HG02623 (cell line): ENCODE data around the gene RAMP2.
A peak's percentile ranks its signal among the peaks of the same experiment; 100 is the strongest.
"Not testable (repeated sequence)": the region's sequence is repeated elsewhere in the genome, so short reads cannot be mapped to it uniquely, and the experiment has no call there.

Experiments
- ATAC-seq: cut with Tn5 transposase; IDR thresholded peaks from one replicate; pipeline ENCODE4 v1.9.1; 2021; ENCODE audit warnings: moderate library complexity; ENCODE audit not compliant: unreplicated experiment

Gene RAMP2

DNA sequence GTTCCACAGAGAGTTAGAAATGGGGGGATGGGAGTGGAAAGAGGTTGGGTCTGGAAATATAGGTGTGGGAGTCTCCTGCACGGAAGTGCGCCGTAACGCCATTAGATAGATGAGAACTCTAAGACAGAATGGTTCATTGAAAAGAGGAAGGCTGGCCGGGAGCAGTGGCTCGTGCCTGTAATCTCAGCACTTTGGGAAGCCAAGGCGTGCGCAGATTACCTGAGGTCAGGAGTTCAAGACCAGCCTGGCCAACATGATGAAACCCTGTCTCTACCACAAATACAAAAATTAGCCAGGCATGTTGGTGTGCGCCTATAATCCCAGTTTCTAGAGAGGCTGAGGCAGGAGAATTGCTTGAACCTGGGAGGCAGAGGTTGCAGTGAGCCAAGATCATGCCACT lies 7.0 kb downstream of the RAMP2 start:
- not testable (repeated sequence) for ATAC-seq

- ATAC-seq, result not testable (repeated sequence)
These were observed 8.9 kb downstream of the RAMP2 start for GRCh38 chr17:42769964-42770363.

- ATAC-seq, result no peak
These were observed 11.9 kb downstream of the RAMP2 start for GRCh38 chr17:42772945-42773289.

DNA sequence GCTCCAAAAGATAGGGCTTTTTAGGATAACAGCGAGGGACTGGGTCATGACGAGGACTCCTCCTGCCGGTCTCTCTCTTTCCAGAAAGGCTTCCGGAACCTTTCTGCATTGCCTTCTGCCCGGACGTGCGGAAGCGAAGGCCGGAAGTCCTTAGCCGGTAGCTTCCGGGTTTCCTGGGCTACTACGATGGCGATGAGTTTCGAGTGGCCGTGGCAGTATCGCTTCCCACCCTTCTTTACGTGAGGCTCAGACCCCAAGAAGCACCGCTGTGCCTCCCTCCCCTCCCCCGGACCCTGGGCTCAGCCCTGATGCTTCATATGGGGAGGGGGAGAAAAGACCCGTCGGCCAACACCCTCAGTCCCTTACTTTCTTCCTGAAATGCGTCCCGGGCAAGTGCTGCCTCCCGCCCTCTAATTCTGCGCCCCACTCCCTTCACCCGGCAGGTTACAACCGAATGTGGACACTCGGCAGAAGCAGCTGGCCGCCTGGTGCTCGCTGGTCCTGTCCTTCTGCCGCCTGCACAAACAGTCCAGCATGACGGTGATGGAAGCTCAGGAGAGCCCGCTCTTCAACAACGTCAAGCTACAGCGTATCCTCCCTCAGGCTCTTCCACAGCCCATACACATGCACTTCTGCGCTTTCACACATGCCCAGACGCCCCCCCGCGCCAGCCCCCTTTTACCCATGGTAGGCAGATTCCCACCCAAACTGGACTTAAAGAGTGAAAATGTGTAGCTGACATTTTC lies 12.4 kb downstream of the RAMP2 start, which contains the start of gene VPS25:
Gene VPS25, plus strand, starts transcription at position 160 of the 746 bp plus-strand sequence. Its CDS starts 27 bp downstream, at position 187.
- ATAC-seq, result peak; percentile 48

DNA sequence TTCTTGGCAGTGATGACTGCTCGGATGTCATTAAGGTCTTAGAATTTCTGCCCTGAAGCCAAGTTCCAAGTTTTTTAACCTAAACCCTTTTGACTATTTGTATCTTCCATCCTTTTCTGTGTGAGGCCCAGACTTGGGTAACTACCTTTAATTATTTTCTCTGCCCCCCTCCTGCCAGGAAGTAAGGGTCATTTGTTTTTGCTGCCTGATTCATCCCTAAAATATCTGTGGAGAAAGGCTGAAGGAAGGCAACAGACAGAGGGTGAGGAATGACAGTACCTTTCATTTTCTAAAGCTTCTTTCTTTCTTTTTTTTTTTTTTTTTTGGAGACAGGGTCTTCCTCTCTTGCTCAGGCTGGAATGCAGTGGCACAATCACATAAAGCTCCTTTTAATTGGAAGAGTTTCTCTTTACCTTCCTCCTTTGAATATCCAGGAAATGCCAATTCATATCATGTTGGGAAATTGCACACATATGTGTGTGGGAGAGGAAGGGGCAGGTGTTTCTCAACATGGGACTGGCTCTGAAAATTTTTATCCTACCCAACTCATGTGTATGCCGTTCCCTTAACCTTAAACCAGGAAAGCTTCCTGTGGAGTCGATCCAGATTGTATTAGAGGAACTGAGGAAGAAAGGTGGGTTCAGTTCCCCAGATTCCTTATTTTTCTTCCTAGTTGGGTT lies 13.2 kb downstream of the RAMP2 start:
- ATAC-seq, result no peak

DNA sequence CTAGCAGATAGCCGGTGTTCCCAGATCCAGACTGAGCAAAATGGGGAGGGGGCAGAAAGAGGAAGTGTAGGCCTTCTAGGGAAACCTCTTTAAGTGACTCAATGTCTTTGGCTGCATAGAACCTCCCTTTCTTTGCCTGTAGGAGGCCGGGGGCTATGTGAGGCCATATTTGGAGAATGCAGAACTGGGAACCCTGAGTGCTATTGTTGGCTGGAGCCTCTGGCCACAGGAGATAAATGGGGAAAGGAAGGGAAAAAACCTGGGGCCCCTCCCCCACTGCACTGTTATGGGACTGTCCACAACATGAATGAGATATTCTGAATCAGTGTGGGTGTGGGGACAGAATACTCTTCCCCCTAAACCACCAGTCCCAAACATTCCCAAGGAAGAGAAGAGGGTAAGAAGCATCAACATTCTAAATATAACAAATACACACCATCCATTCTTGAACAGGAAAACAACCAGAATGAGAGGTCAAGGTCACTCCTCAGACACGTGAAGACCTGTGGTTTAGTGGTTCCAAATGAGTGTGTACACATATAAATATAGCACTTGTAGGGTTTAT lies 14.6 kb downstream of the RAMP2 start:
- no peak for ATAC-seq

DNA sequence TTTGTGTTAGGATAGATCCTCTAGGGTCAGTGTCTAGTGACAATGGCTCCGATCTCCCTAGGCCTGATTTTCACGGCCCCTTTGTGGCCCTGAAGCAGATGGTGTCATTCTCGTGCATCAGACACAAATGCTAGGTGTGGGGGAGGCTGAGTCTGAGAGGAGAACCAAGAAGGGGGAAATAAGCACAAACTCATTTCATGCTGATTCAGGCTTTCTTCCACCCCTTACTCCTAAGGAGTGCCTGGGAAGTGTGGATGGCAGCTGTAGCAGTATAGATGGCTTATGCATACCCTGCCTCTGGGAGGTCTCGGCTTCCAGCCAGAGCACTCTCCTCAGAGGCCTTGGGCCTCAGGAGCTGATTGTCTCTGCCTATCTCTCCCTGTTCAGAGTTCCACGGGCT lies 17.5 kb downstream of the RAMP2 start:
- no peak for ATAC-seq

DNA sequence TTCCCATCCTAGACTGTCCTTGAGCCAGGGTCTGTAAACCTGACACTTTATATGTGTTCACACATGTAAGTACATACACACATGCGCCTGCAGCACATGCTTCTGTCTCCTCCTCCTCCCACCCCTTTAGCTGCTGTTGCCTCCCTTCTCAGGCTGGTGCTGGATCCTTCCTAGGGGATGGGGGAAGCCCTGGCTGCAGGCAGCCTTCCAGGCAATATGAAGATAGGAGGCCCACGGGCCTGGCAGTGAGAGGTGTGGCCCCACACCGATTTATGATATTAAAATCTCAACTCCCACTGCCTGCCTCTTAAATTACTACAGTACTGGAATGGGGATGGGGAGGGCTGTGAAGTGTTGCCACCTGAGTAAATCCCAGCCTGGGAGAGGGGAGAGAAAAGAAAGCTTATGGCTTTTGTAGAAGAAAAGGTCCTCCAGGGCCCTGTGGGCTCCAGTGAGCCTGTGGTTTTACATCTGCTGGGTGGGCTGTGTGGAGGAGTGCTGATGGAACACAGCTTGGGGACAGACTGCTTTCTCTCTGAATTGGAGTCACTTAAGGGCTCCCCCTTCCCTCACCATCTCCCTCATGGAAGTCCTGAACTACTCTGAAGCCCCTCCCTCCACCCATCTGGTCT lies 18.4 kb downstream of the RAMP2 start:
- no peak for ATAC-seq

- ATAC-seq, result no peak
These were observed 19.2 kb downstream of the RAMP2 start, which contains the start of gene WNK4 for GRCh38 chr17:42779936-42780850. WNK4 (plus strand) TSS chr17:42780610; CDS start chr17:42780699, 89 bp downstream.

GRCh38 chr17:42780851-42781638 lies 20.0 kb downstream of the RAMP2 start:
- no peak for ATAC-seq

- ATAC-seq, result no peak
These were observed 20.7 kb downstream of the RAMP2 start for GRCh38 chr17:42781639-42782165.

- no peak for ATAC-seq
These were observed 21.4 kb downstream of the RAMP2 start for GRCh38 chr17:42782166-42783061.

- no peak for ATAC-seq
These were observed 22.2 kb downstream of the RAMP2 start for GRCh38 chr17:42783062-42783790.

DNA sequence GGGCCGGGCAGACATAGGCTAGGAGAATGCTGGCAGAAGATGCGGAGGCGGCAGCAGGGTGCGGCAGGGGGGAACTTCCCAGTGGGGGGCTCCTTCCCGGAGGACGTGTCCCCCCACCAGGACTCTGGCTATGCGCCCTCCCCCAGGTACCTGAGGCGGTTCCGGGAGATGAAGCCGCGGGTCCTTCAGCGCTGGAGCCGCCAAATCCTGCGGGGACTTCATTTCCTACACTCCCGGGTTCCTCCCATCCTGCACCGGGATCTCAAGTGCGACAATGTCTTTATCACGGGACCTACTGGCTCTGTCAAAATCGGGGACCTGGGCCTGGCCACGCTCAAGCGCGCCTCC lies 22.7 kb downstream of the RAMP2 start:
- no peak for ATAC-seq

DNA sequence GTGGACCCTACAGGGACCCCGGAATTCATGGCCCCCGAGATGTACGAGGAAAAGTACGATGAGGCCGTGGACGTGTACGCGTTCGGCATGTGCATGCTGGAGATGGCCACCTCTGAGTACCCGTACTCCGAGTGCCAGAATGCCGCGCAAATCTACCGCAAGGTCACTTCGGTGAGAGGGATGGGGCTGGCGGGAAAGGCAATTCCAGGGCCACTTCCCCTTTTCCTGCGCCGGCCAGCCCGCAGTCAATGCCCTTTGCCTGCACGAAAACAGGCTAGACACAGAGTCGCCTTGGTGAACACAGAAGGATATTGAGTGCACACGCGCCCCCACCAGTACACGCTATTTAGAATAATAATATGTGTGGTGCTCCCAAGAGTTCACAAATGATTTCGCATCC lies 23.4 kb downstream of the RAMP2 start:
- ATAC-seq, result no peak

DNA sequence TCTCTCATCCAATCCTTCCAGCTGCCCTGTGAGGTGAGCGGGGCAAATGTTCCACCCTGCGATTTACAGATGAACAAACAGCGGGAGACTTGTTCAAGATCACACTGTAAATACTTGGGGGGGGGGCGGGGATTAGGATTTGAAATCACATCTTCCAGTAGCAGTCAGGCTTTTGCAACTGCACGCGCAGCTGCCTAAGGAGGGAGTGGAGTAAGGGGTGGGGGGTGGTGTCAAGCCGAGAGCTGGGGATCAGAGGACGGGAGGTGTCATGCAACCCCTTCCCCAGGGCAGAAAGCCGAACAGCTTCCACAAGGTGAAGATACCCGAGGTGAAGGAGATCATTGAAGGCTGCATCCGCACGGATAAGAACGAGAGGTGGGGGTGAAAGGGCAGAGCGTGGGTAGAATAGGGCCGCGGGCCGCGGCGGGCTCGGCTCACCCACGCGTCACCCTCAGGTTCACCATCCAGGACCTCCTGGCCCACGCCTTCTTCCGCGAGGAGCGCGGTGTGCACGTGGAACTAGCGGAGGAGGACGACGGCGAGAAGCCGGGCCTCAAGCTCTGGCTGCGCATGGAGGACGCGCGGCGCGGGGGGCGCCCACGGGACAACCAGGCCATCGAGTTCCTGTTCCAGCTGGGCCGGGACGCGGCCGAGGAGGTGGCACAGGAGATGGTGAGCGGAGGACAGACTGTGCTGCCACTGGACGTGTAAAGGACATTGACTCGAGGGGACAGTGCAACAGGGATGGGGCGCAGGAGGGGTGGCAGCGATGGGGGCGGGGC lies 24.0 kb downstream of the RAMP2 start:
- ATAC-seq, result no peak

GRCh38 chr17:42787266-42787665 lies 26.2 kb downstream of the RAMP2 start:
- ATAC-seq, result no peak
